Naive thymus-derived CD4-positive, alpha-beta T cell (primary cell): ENCODE measurements around the gene SPHK2. TPM values are rescaled to one million over a fixed set of nuclear protein-coding genes. Genes with fewer than 3 reads are reported as not detected.

Experiments
- ATAC-seq: fragments of 150-1000 bp; cut with Tn5 transposase; 2 replicates; pipeline ENCODE4 v1.10.0; 2021; ENCODE audit warnings: mild to moderate bottlenecking, moderate library complexity
- CTCF ChIA-PET: fragments of 350-600 bp; sonication (Branson Sonifier 250); formaldehyde crosslinking; loops from one replicate; lab custom pipeline; 2021; ENCODE audit warnings: antibody characterized with exemption; lab: Charles Lee
- POLR2A ChIA-PET: fragments of 350-600 bp; sonication (Branson Sonifier 250); formaldehyde crosslinking; loops from one replicate; lab custom pipeline; 2021; ENCODE audit warnings: antibody characterized with exemption, inconsistent platforms; lab: Charles Lee
- DNase-seq, 9 donors: peaks; one replicate each; pipeline versions ENCODE4 v3.0.0 to v3.0.0-alpha.2; 2020 to 2022; ENCODE audit warnings: mixed read lengths in 1 of 9
- H3K27ac ChIP-seq: one replicate; pipeline ENCODE4 v1.7.0; 2013; ENCODE audit warnings: mild to moderate bottlenecking, low read depth, low read length, moderate library complexity
- H3K27me3 ChIP-seq, 2 donors: one replicate each; pipeline ENCODE4 v1.7.0; 2013; ENCODE audit warnings: low read length in 2 of 2, mild to moderate bottlenecking in 2 of 2, moderate library complexity in 2 of 2; ENCODE audit not compliant: control insufficient read depth in 2 of 2, insufficient read depth in 2 of 2
- H3K36me3 ChIP-seq, 3 experiments: 1 replicate in 2 of 3; 2 replicates in 1 of 3; pipeline ENCODE4 v1.7.0; 2013; ENCODE audit warnings: low read length in 3 of 3, mild to moderate bottlenecking in 3 of 3, moderate library complexity in 1 of 3; ENCODE audit not compliant: insufficient read depth in 3 of 3, control insufficient read depth in 2 of 3
- H3K4me1 ChIP-seq, 2 donors: one replicate each; pipeline ENCODE4 v1.7.0; 2013; ENCODE audit warnings: low read length in 2 of 2, mild to moderate bottlenecking in 2 of 2, moderate library complexity in 1 of 2; ENCODE audit not compliant: control insufficient read depth in 2 of 2, insufficient read depth in 2 of 2
- H3K4me3 ChIP-seq: 2 replicates; pipeline ENCODE4 v1.7.0; 2013; ENCODE audit warnings: mild to moderate bottlenecking, low read length
- H3K9me3 ChIP-seq, 3 experiments: 1 replicate in 2 of 3; 2 replicates in 1 of 3; pipeline ENCODE4 v1.7.0; 2013; ENCODE audit warnings: low read length in 3 of 3; ENCODE audit not compliant: control insufficient read depth in 2 of 3
- H3K27ac Mint-ChIP-seq, 9 donors: one replicate each; pipeline ENCODE4 v1.8.0; 2020 to 2022; ENCODE audit warnings: mixed read lengths in 9 of 9, mild to moderate bottlenecking in 8 of 9, moderate library complexity in 5 of 9, inconsistent platforms in 2 of 9
- H3K27me3 Mint-ChIP-seq, 5 donors: one replicate each; pipeline ENCODE4 v1.8.0; 2021 to 2022; ENCODE audit warnings: mixed read lengths in 5 of 5, mild to moderate bottlenecking in 1 of 5
- H3K36me3 Mint-ChIP-seq, 5 donors: one replicate each; pipeline ENCODE4 v1.8.0; 2020 to 2022; ENCODE audit warnings: mixed read lengths in 5 of 5, mild to moderate bottlenecking in 3 of 5, inconsistent platforms in 1 of 5
- H3K4me1 Mint-ChIP-seq, 7 donors: one replicate each; pipeline ENCODE4 v1.8.0; 2020 to 2022; ENCODE audit warnings: mixed read lengths in 7 of 7, mild to moderate bottlenecking in 3 of 7, inconsistent platforms in 1 of 7
- H3K4me3 Mint-ChIP-seq, 10 donors: one replicate each; pipeline ENCODE4 v1.8.0; 2020 to 2022; ENCODE audit warnings: mild to moderate bottlenecking in 10 of 10, mixed read lengths in 10 of 10, moderate library complexity in 6 of 10, inconsistent platforms in 2 of 10
- H3K9me3 Mint-ChIP-seq, 11 donors: one replicate each; pipeline ENCODE4 v1.8.0; 2020 to 2022; ENCODE audit warnings: mixed read lengths in 11 of 11, mild to moderate bottlenecking in 4 of 11, inconsistent platforms in 1 of 11, moderate library complexity in 1 of 11
- intact Hi-C, 2 donors: fragments of 100-400 bp; cut with micrococcal nuclease; formaldehyde crosslinking; loops; one replicate each; pipeline ENCODE4 v1.15.1; 2023
- polyA plus RNA-seq, 2 donors: library from polyadenylated mRNA; unstranded; fragments of 300-500 nt; fragmentation: Illumina TruSeq; gene quantifications; one replicate each; pipeline ENCODE4 v1.2.3, GENCODE V29; 2021
- total RNA-seq, 6 experiments: library from RNA in 5 of 6; stranded (reverse) in 5 of 6; gene quantifications; 1 replicate in 5 of 6; 2 replicates in 1 of 6; pipeline ENCODE4 v1.2.3 and lab custom pipeline; 2021 to 2026

The SPHK2 gene
- total and polyA plus RNA-seq, 7 experiments from 2014 or later = 11.2 to 34.7 (median 20.7) TPM

- H3K27me3 ChIP-seq = no peaks in the 10 kb centered on the region
- Mint-ChIP-seq H3K4me3 (no peak overlapping the region), H3K27ac (no peak overlapping the region), H3K9me3 (no peaks in the 10 kb centered on the region), H3K36me3 (no peaks in the 10 kb centered on the region), H3K4me1 (peaks cover 0 to 4% (median 0%) of the 10 kb centered on the region in 7 donors), H3K27me3 (no peaks in the 10 kb centered on the region)
- H3K9me3 ChIP-seq = no peaks in the 10 kb centered on the region
- intact Hi-C loops = no loop called here
- H3K27ac ChIP-seq = no peak overlapping the region
- ChIA-PET POLR2A (no interaction called here), CTCF (interaction anchor here (0.8 kb wide), 1 partner anchor 73 kb away, joined by 3 read pairs; no protein-coding TSS in a partner anchor)
- H3K4me1 ChIP-seq = no peaks in the 10 kb centered on the region
- ATAC-seq (no peak), DNase-seq (no peak)
- no peaks in the 10 kb centered on the region for H3K36me3 ChIP-seq
- no peak overlapping the region for H3K4me3 ChIP-seq
Measured at GRCh38 chr19:48578891-48579290, 40.4 kb upstream of the SPHK2 start.

GRCh38 chr19:48582168-48582567, 37.1 kb upstream of the SPHK2 start:
- Mint-ChIP-seq H3K4me1 (peaks cover 5 to 8% (median 5%) of the 10 kb centered on the region in 7 donors), H3K27ac (no peak overlapping the region), H3K4me3 (no peak overlapping the region), H3K9me3 (peaks cover 0 to 2% (median 0%) of the 10 kb centered on the region in 11 donors), H3K27me3 (peaks cover 0 to 5% (median 0%) of the 10 kb centered on the region in 5 donors), H3K36me3 (no peaks in the 10 kb centered on the region)
- Histone ChIP-seq H3K27me3 (no peaks in the 10 kb centered on the region), H3K4me3 (no peak overlapping the region), H3K9me3 (no peaks in the 10 kb centered on the region), H3K4me1 (peaks cover 0 to 3% of the 10 kb centered on the region in 2 donors), H3K36me3 (no peaks in the 10 kb centered on the region), H3K27ac (no peak overlapping the region)
- intact Hi-C loops = loop anchor here in 1 of 2 donors (10.0 kb wide), 1 partner anchor 247 kb away; no protein-coding TSS in a partner anchor
- DNase-seq (no peak), ATAC-seq (no peak)
- POLR2A ChIA-PET = interaction anchor here (0.6 kb wide), 1 partner anchor 264 kb away, joined by 4 read pairs; no protein-coding TSS in a partner anchor
- CTCF ChIA-PET = interaction anchor here (0.6 to 0.7 kb wide), 3 partner anchors 32 to 93 kb away, joined by 3 to 4 read pairs (median 3); no protein-coding TSS in a partner anchor

- Mint-ChIP-seq H3K4me3 (peak overlapping the region in 2 of 10 donors; percentile 9 to 18), H3K27me3 (peaks cover 0 to 5% (median 0%) of the 10 kb centered on the region in 5 donors), H3K9me3 (peaks cover 0 to 2% (median 0%) of the 10 kb centered on the region in 11 donors), H3K27ac (no peak overlapping the region), H3K36me3 (peaks cover 0 to 5% (median 0%) of the 10 kb centered on the region in 5 donors), H3K4me1 (peaks cover 11 to 23% (median 15%) of the 10 kb centered on the region in 7 donors)
- Histone ChIP-seq H3K4me3 (no peak overlapping the region), H3K9me3 (no peaks in the 10 kb centered on the region), H3K36me3 (no peaks in the 10 kb centered on the region), H3K27ac (no peak overlapping the region), H3K4me1 (peaks cover 0 to 3% of the 10 kb centered on the region in 2 donors), H3K27me3 (no peaks in the 10 kb centered on the region)
- intact Hi-C loops = loop anchor here in 1 of 2 donors (10.0 kb wide), 1 partner anchor 253 kb away; no protein-coding TSS in a partner anchor
- ChIA-PET POLR2A (interaction anchor here (1.0 to 1.2 kb wide), 2 partner anchors 46 to 99 kb away, joined by 3 to 4 read pairs; no protein-coding TSS in a partner anchor), CTCF (interaction anchor here (0.5 to 1.7 kb wide), 8 partner anchors 65 to 237 kb away, joined by 3 to 6 read pairs (median 5); no protein-coding TSS in a partner anchor)
- DNase-seq = no peak
- no peak for ATAC-seq
Measured at GRCh38 chr19:48587387-48587786, 31.9 kb upstream of the SPHK2 start.

- Mint-ChIP-seq H3K9me3 (peaks cover 0 to 2% (median 0%) of the 10 kb centered on the region in 11 donors), H3K27me3 (peaks cover 0 to 5% (median 0%) of the 10 kb centered on the region in 5 donors), H3K4me3 (peak overlapping the region; percentile 51 to 93 (median 78)), H3K4me1 (peaks cover 11 to 27% (median 15%) of the 10 kb centered on the region in 7 donors), H3K36me3 (peaks cover 0 to 8% (median 0%) of the 10 kb centered on the region in 5 donors), H3K27ac (peak overlapping the region in 6 of 9 donors; percentile 37 to 86 (median 78))
- Histone ChIP-seq H3K27me3 (no peaks in the 10 kb centered on the region), H3K27ac (no peak overlapping the region), H3K4me1 (peaks cover 0 to 3% of the 10 kb centered on the region in 2 donors), H3K9me3 (no peaks in the 10 kb centered on the region), H3K36me3 (no peaks in the 10 kb centered on the region), H3K4me3 (no peak overlapping the region)
- peak; percentile 65 to 92 (median 81) for DNase-seq
- POLR2A ChIA-PET = interaction anchor here (1.4 kb wide), 1 partner anchor 108 kb away, joined by 4 read pairs; no protein-coding TSS in a partner anchor
- peak; percentile 92 for ATAC-seq
- intact Hi-C loops = loop anchor here (1.0 to 10.0 kb wide), 9 partner anchors 8 to 322 kb away; partner anchors contain the start of genes DBP (in 1 of the 2), RPL18 (in 1 of the 2) and SPHK2 (in 1 of the 2)
- CTCF ChIA-PET = interaction anchor here (0.6 to 1.5 kb wide), 9 partner anchors 20 to 1127 kb away, joined by 3 to 9 read pairs (median 3); partner anchors contain the start of genes RPL18 and SPHK2
Measured at GRCh38 chr19:48588670-48589401, 30.5 kb upstream of the SPHK2 start.

GRCh38 chr19:48591021-48591420, 28.3 kb upstream of the SPHK2 start:
- peak overlapping the region in 1 of 10 donors; percentile 13 for H3K4me3 Mint-ChIP-seq
- Histone ChIP-seq H3K27me3 (no peaks in the 10 kb centered on the region), H3K4me1 (peaks cover 0 to 3% of the 10 kb centered on the region in 2 donors), H3K9me3 (no peaks in the 10 kb centered on the region), H3K4me3 (no peak overlapping the region), H3K36me3 (no peaks in the 10 kb centered on the region), H3K27ac (no peak overlapping the region)
- ChIA-PET CTCF (interaction anchor here (0.6 to 1.5 kb wide), 3 partner anchors 18 to 325 kb away, joined by 3 to 4 read pairs (median 3); no protein-coding TSS in a partner anchor), POLR2A (interaction anchor here (0.7 kb wide), 2 partner anchors 18 to 27 kb away, joined by 3 read pairs; no protein-coding TSS in a partner anchor)
- intact Hi-C loops = no loop called here
- DNase-seq = no peak
- no peak for ATAC-seq
- peaks cover 10 to 24% (median 12%) of the 10 kb centered on the region in 7 donors for H3K4me1 Mint-ChIP-seq
- peaks cover 0 to 10% (median 0%) of the 10 kb centered on the region in 5 donors for H3K36me3 Mint-ChIP-seq
- no peaks in the 10 kb centered on the region for H3K27me3 Mint-ChIP-seq
- H3K9me3 Mint-ChIP-seq = no peaks in the 10 kb centered on the region
- peak overlapping the region in 3 of 9 donors; percentile 10 to 55 (median 50) for H3K27ac Mint-ChIP-seq

- ATAC-seq = no peak
- Histone ChIP-seq H3K27me3 (no peaks in the 10 kb centered on the region), H3K27ac (no peak overlapping the region), H3K4me3 (no peak overlapping the region), H3K36me3 (no peaks in the 10 kb centered on the region), H3K9me3 (no peaks in the 10 kb centered on the region), H3K4me1 (peaks cover 6 to 8% of the 10 kb centered on the region in 2 donors)
- POLR2A ChIA-PET = no interaction called here
- Mint-ChIP-seq H3K4me1 (peaks cover 0 to 15% (median 4%) of the 10 kb centered on the region in 7 donors), H3K27ac (peak overlapping the region in 8 of 9 donors; percentile 45 to 90 (median 68)), H3K4me3 (peak overlapping the region in 6 of 10 donors; percentile 4 to 81 (median 30)), H3K36me3 (peaks cover 0 to 8% (median 0%) of the 10 kb centered on the region in 5 donors), H3K27me3 (peaks cover 0 to 4% (median 0%) of the 10 kb centered on the region in 5 donors), H3K9me3 (no peaks in the 10 kb centered on the region)
- CTCF ChIA-PET = interaction anchor here (1.1 kb wide), 1 partner anchor 11 kb away, joined by 3 read pairs; no protein-coding TSS in a partner anchor
- no peak for DNase-seq
- intact Hi-C loops = no loop called here
Measured at GRCh38 chr19:48595171-48595570, 24.1 kb upstream of the SPHK2 start.
